Heart right ventricle (tissue), 16 donors: ENCODE measurements around the gene SEC11A. TPM values are rescaled to one million over a fixed set of nuclear protein-coding genes. Genes with fewer than 3 reads are reported as not detected.

Experiments
- ATAC-seq, 8 donors: fragments of 200-7000 bp; cut with Tn5 transposase; one replicate each; pipeline ENCODE4 v1.9.1; 2020; ENCODE audit warnings: mild to moderate bottlenecking in 8 of 8, moderate library complexity in 8 of 8, moderate number of reproducible peaks in 1 of 8
- DNase-seq, 2 donors: peaks; one replicate each; pipeline ENCODE4 v3.0.0-alpha.2; 2020
- H3K27ac ChIP-seq, 10 donors: fragments of 200-600 bp; sonication (generic) in 2 of 10; one replicate each; pipeline versions ENCODE4 v1.5.0 to v1.8.0; 2020 to 2022; ENCODE audit warnings: mild to moderate bottlenecking in 3 of 10
- H3K27me3 ChIP-seq, 7 donors: fragments of 200-600 bp; one replicate each; pipeline ENCODE4 v1.8.0; 2021 to 2022; ENCODE audit warnings: mild to moderate bottlenecking in 2 of 7
- H3K36me3 ChIP-seq, 9 donors: fragments of 200-600 bp; sonication (generic) in 1 of 9; one replicate each; pipeline versions ENCODE4 v1.5.0 to v1.8.0; 2020 to 2022; ENCODE audit warnings: mild to moderate bottlenecking in 2 of 9
- H3K4me1 ChIP-seq, 9 donors: fragments of 200-600 bp; sonication (generic) in 1 of 9; one replicate each; pipeline versions ENCODE4 v1.5.0 to v1.8.0; 2020 to 2022; ENCODE audit warnings: mild to moderate bottlenecking in 4 of 9
- H3K4me3 ChIP-seq, 10 donors: fragments of 200-600 bp; sonication (generic) in 2 of 10; one replicate each; pipeline versions ENCODE4 v1.5.0 to v1.8.0; 2020 to 2022; ENCODE audit warnings: mild to moderate bottlenecking in 7 of 10, moderate library complexity in 2 of 10
- H3K9me3 ChIP-seq, 11 donors: fragments of 200-600 bp in 10 of 11; sonication (generic) in 2 of 11; one replicate each; pipeline versions ENCODE4 v1.5.0 to v1.8.0; 2013 to 2022; ENCODE audit warnings: mild to moderate bottlenecking in 2 of 11, control low read depth in 1 of 11, moderate library complexity in 1 of 11
- CTCF ChIP-seq, 9 donors: fragments of 200-600 bp; sonication (generic) in 2 of 9; IDR thresholded peaks; one replicate each; pipeline versions ENCODE4 v1.5.0 to v1.8.0; 2021 to 2022; ENCODE audit warnings: antibody characterized with exemption in 9 of 9, mild to moderate bottlenecking in 5 of 9, moderate library complexity in 1 of 9
- WGBS, 2 donors: extraction: QIAGEN DNeasy Blood & Tissue Kit; methylation state at CpG; one replicate each; pipeline ENCODE4 v1.1.7; 2013; ENCODE audit warnings: inconsistent platforms in 1 of 2; 5-methylcytosine and 5-hydroxymethylcytosine counted together
- intact Hi-C, 10 donors: fragments of 100-400 bp; cut with DNase I; formaldehyde crosslinking; loops; one replicate each; pipeline versions ENCODE4 v1.11.1 to v1.14.2; 2022
- polyA plus RNA-seq, 2 donors: library from polyadenylated mRNA; stranded (reverse); fragments of 200-250 nt; gene quantifications; one replicate each; pipeline ENCODE4 v1.2.3, GENCODE V29; 2013
- total RNA-seq, 10 donors: library from RNA; stranded (reverse); fragmentation: NEBNext Ultra II Directional in 3 of 10; extraction: Animal tissue kit (Norgen Biotek cat#: 25700) in 3 of 10; gene quantifications; one replicate each; pipeline versions ENCODE4 v1.2.1 to v1.2.4, GENCODE V29; 2021 to 2023
- donor health status: Arrhythmogenic right ventricular cardiomyopathy.
- donor health status: ischemic (EF 13 %, LVEDD 7.1; RV severe dilation, severe dysfunction).
- donor health status: healthy with polysubstance abuse.
- donor health status: DM: no; HTN: yes; CAD: no.
- donor health status: DM: no; HTN: no; CAD: no.
- donor health status: ischemic (EF 25% LVEDD 6.9; RV normal size, moderate dysfunction).
- donor health status: ischemic (EF 25% LVEDD 5.7; RV mildly dilated, moderate dysfunction).
- donor health status: healthy.
- donor health status: DM: yes; HTN: yes; CAD: no.
- donor health status: Ischemic cardiomyopathy.
- donor health status: ischemic (EF 35%, LVEDD 5.7; RV mildly dilated, moderate dysfunction).
- donor health status: nonischemic (EF 11% LVEDD 7.7; RV severe dilation, severe dysfunction).
- donor health status: DM: yes; HTN: yes; CAD: no.
- donor health status: PGD.
- donor health status: ischemic (EF 29% LVEDD 5.4; RV normal size, mild dysfunction).
- donor health status: nonischemic (EF 23%, LVEDD 6.1; RV moderate dilation, normal function).

The SEC11A gene
- total and polyA plus RNA-seq, 12 donors: 65.9 to 123 (median 78.6) TPM

GRCh38 chr15:84668221-84668982, 47.5 kb downstream of the SEC11A start:
- Histone ChIP-seq H3K4me3 (no peak overlapping the region), H3K9me3 (no peaks in the 10 kb centered on the region), H3K27me3 (no peaks in the 10 kb centered on the region), H3K27ac (no peak overlapping the region), H3K4me1 (no peaks in the 10 kb centered on the region), H3K36me3 (peaks cover 0 to 85% (median 19%) of the 10 kb centered on the region in 9 donors)
- no peak for TF ChIP-seq CTCF (IDR thresholded peaks at IDR 0.05)
- 97% methylated on average over 3 of the region's 3 CpGs for WGBS, 2 donors
- DNase-seq (no peak), ATAC-seq (no peak)
- intact Hi-C loops: loop anchor here in 1 of 10 donors (10.0 kb wide), 1 partner anchor 106 kb away; no protein-coding TSS in a partner anchor

GRCh38 chr15:84666373-84666772, 49.6 kb downstream of the SEC11A start:
- no peak overlapping the region for H3K27ac ChIP-seq
- H3K27me3 ChIP-seq: no peaks in the 10 kb centered on the region
- WGBS, 2 donors: 84 to 94% methylated on average over 2 of the region's 2 CpGs
- H3K4me1 ChIP-seq: no peaks in the 10 kb centered on the region
- no peak for ATAC-seq
- intact Hi-C loops: loop anchor here in 1 of 10 donors (10.0 kb wide), 1 partner anchor 108 kb away; no protein-coding TSS in a partner anchor
- no peak for DNase-seq
- peaks cover 0 to 83% (median 19%) of the 10 kb centered on the region in 9 donors for H3K36me3 ChIP-seq
- no peaks in the 10 kb centered on the region for H3K9me3 ChIP-seq
- TF ChIP-seq CTCF (IDR thresholded peaks at IDR 0.05): no peak
- no peak overlapping the region for H3K4me3 ChIP-seq

GRCh38 chr15:84661001-84661400, 54.9 kb downstream of the SEC11A start:
- Histone ChIP-seq H3K36me3 (peaks cover 0 to 39% (median 7%) of the 10 kb centered on the region in 9 donors), H3K4me3 (no peak overlapping the region), H3K9me3 (no peaks in the 10 kb centered on the region), H3K27ac (no peak overlapping the region), H3K4me1 (peaks cover 0 to 20% (median 10%) of the 10 kb centered on the region in 9 donors), H3K27me3 (no peaks in the 10 kb centered on the region)
- intact Hi-C loops: loop anchor here in 1 of 10 donors (10.0 kb wide), 1 partner anchor 114 kb away; no protein-coding TSS in a partner anchor
- DNase-seq (no peak), ATAC-seq (no peak)
- 97% methylated on average over 10 of the region's 10 CpGs for WGBS, 2 donors
- no peak for TF ChIP-seq CTCF (IDR thresholded peaks at IDR 0.05)

GRCh38 chr15:84659904-84660781, 55.8 kb downstream of the SEC11A start:
- ATAC-seq: no peak
- WGBS, 2 donors: 77 to 86% methylated on average over 4 of the region's 4 CpGs

More at GRCh38 chr15:84659904-84660781, 55.8 kb downstream of the SEC11A start:
- no peak for TF ChIP-seq CTCF (IDR thresholded peaks at IDR 0.05)
- H3K27ac ChIP-seq: no peak overlapping the region
- DNase-seq: no peak
- peaks cover 0 to 30% (median 2%) of the 10 kb centered on the region in 9 donors for H3K36me3 ChIP-seq
- H3K9me3 ChIP-seq: no peaks in the 10 kb centered on the region
- H3K4me3 ChIP-seq: no peak overlapping the region
- H3K27me3 ChIP-seq: no peaks in the 10 kb centered on the region
- peaks cover 4 to 26% (median 17%) of the 10 kb centered on the region in 9 donors for H3K4me1 ChIP-seq
- intact Hi-C loops: loop anchor here in 7 of 10 donors (5.0 to 10.0 kb wide), 10 partner anchors 42 to 275 kb away; partner anchors contain the start of genes ALPK3 (in 3 of the 7) and SEC11A (in 2 of the 7)
